GM13977 (cell line): ENCODE results near the gene MLPH.

Experiments
- DNase-seq: peaks from one replicate; pipeline ENCODE4 v3.0.0; 2012; ENCODE audit warnings: low spot score
- CTCF ChIP-seq: IDR thresholded peaks from 2 replicates; pipeline ENCODE4 v1.5.1; 2012; ENCODE audit warnings: mild to moderate bottlenecking, control low read depth; ENCODE audit not compliant: insufficient read depth; ENCODE audit errors: extremely low read depth, missing control alignments
- in situ Hi-C: fragments of 300-500 bp; cut with MboI; formaldehyde crosslinking; loops from one replicate; pipeline ENCODE4 v1.12.0; 2022; ENCODE audit warnings: low sequenced_read_pairs, low pct_unique_long_range_greater_than_20kb, mixed read lengths, inconsistent platforms; ENCODE audit not compliant: unreplicated experiment

MLPH gene

GRCh38 chr2:237483018-237483731 lies 3.9 kb upstream of the MLPH start:
- no peak for TF ChIP-seq CTCF
- in situ Hi-C loops: no loop called here

GRCh38 chr2:237485304-237485703 lies 1.7 kb upstream of the MLPH start:
- DNase-seq: no peak
- TF ChIP-seq CTCF: no peak
- in situ Hi-C loops: no loop called here

More at GRCh38 chr2:237483018-237483731, 3.9 kb upstream of the MLPH start:
- no peak for DNase-seq

GRCh38 chr2:237485844-237486243 lies 1.2 kb upstream of the MLPH start:
- DNase-seq: no peak
- in situ Hi-C loops: no loop called here
- TF ChIP-seq CTCF: no peak

GRCh38 chr2:237486334-237486818 lies 675 bp upstream of the MLPH start:
- DNase-seq: no peak
- TF ChIP-seq CTCF: no peak
- in situ Hi-C loops: no loop called here

- no peak for TF ChIP-seq CTCF
- DNase-seq: no peak
- in situ Hi-C loops: no loop called here
Observed at GRCh38 chr2:237487496-237487895, 445 bp downstream of the MLPH start.

- no peak for TF ChIP-seq CTCF
- in situ Hi-C loops: no loop called here
- no peak for DNase-seq
Observed at GRCh38 chr2:237488295-237488694, 1.2 kb downstream of the MLPH start.
